Vagina (tissue), 2 donors: ENCODE data around the gene ACSS1.

Experiments
- CTCF ChIP-seq, 3 experiments: fragments of 450-650 bp in 2 of 3; fragments of 200-600 bp in 1 of 3; sonication (generic) in 1 of 3; IDR thresholded peaks; one replicate each; pipeline ENCODE4 v1.5.1; 2017 to 2019; ENCODE audit warnings: antibody characterized with exemption in 3 of 3, mild to moderate bottlenecking in 2 of 3, moderate library complexity in 2 of 3
- POLR2AphosphoS5 ChIP-seq, 2 donors: sonication (generic); formaldehyde crosslinking; IDR thresholded peaks; one replicate each; pipeline ENCODE4 v1.9.0; 2017; ENCODE audit warnings: antibody characterized with exemption in 2 of 2, mild to moderate bottlenecking in 2 of 2, low read depth in 1 of 2; ENCODE audit not compliant: insufficient read depth in 1 of 2

GRCh38 chr20:25007491-25008305 lies 50.2 kb downstream of the ACSS1 start:
- no peak for TF ChIP-seq POLR2AphosphoS5 (IDR thresholded peaks at IDR 0.05; ENCODE audit: insufficient read depth in 1 of 2, low read depth in 1 of 2)
- no peak for TF ChIP-seq CTCF (IDR thresholded peaks at IDR 0.05)
